ENCODE data around the gene TTLL9.

DNA sequence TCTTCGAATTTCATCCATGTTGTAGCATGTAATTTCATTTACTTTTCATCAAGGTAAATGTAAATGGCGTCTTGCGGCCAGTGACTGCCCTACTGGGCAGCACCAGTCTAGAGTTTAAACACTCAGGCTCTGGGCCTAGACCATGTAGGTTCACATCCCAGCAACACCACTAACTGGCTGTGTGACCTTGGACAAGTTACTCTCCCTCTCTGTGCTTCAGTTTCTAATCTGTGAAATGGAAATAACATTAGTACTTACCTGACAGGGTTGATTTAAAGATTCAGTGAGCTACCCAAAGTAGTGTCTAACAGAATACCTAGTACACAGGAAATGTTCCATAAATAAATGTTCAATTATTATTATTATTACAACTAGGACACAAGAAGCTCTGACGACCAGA is 52.2 kb downstream of the TTLL9 start:
- no peak for TF ChIP-seq POU2F2 (IDR thresholded peaks at IDR 0.05; ENCODE audit: low read depth, low read length)
- TF ChIP-seq POLR2A (IDR thresholded peaks at IDR 0.05; ENCODE audit: low read depth, low read length), result no peak
- TF ChIP-seq POLR2AphosphoS5 (IDR thresholded peaks at IDR 0.05; ENCODE audit: low read depth, low read length), result no peak
- TF ChIP-seq PAX5 (IDR thresholded peaks at IDR 0.05; ENCODE audit: insufficient read depth, low read length, severe bottlenecking), result no peak
